Metanephros (tissue), 2 donors: Measurements from ENCODE around the gene OR10P1. TPM values are rescaled to one million over a fixed set of nuclear protein-coding genes. Genes with fewer than 3 reads are reported as not detected.

Experiments
- small RNA-seq: library from RNA; depleted of rRNA; stranded (forward); fragments of <200 nt; gene quantifications from one replicate; pipeline ENCODE3, GENCODE V24; 2014; ENCODE audit warnings: low replicate concordance
- total RNA-seq: library from RNA; depleted of rRNA; stranded (reverse); fragments of >200 nt; gene quantifications from one replicate; pipeline ENCODE4 v1.2.3, GENCODE V29; 2014

OR10P1 gene
- total RNA-seq, result not detected

DNA sequence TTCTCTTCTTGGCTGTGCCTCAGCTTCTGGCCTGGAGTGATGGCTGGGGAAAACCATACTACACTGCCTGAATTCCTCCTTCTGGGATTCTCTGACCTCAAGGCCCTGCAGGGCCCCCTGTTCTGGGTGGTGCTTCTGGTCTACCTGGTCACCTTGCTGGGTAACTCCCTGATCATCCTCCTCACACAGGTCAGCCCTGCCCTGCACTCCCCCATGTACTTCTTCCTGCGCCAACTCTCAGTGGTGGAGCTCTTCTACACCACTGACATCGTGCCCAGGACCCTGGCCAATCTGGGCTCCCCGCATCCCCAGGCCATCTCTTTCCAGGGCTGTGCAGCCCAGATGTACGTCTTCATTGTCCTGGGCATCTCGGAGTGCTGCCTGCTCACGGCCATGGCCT is at the start of gene OR10P1:
TSS of gene OR10P1 (plus strand) at position 40 of the 400 bp plus-strand sequence. CDS start at position 40, 0 bp downstream.

Small RNA genes within 50 kb of the gene (small RNA-seq; reads per million reads assigned to genes)
- gene AC009779.5, result not detected

Other genes starting within 250 kb of the OR10P1 start
- gene OR6C65, start 236.4 kb upstream of the OR10P1 start, total RNA-seq, result not detected
- not detected for gene OR6C76, start 210.6 kb upstream of the OR10P1 start, total RNA-seq
- gene OR6C2, start 192.8 kb upstream of the OR10P1 start, total RNA-seq, result not detected
- gene OR6C70, start 166.8 kb upstream of the OR10P1 start, total RNA-seq, result not detected
- gene OR6C68, start 144.5 kb upstream of the OR10P1 start, total RNA-seq, result not detected
- not detected for gene OR6C4, start 87.3 kb upstream of the OR10P1 start, total RNA-seq
- gene OR2AP1, start 64.4 kb upstream of the OR10P1 start, total RNA-seq, result not detected
- 79.3 TPM for gene ITGA7, start 71.0 kb downstream of the OR10P1 start, total RNA-seq
- gene BLOC1S1, start 79.2 kb downstream of the OR10P1 start, total RNA-seq, result 71.4 TPM
- 19.6 TPM for gene RDH5, start 83.5 kb downstream of the OR10P1 start, total RNA-seq
- 395 TPM for gene CD63, start 92.1 kb downstream of the OR10P1 start, total RNA-seq
- gene GDF11, start 106.2 kb downstream of the OR10P1 start, total RNA-seq, result 11.4 TPM
- gene SARNP, start 180.8 kb downstream of the OR10P1 start, total RNA-seq, result 38.0 TPM
- 19.3 TPM for gene ORMDL2, start 181.1 kb downstream of the OR10P1 start, total RNA-seq
- 37.1 TPM for gene DNAJC14, start 192.7 kb downstream of the OR10P1 start, total RNA-seq
- 1.5 TPM for gene MMP19, start 206.0 kb downstream of the OR10P1 start, total RNA-seq